Psoas muscle (tissue), 8 donors: ENCODE results near the gene HSPB7. TPM values are rescaled to one million over a fixed set of nuclear protein-coding genes. Genes with fewer than 3 reads are reported as not detected.
A peak's percentile ranks its signal among the peaks of the same experiment; 100 is the strongest.

Source experiments
- ATAC-seq, 4 donors: fragments of 200-7000 bp; cut with Tn5 transposase; one replicate each; pipeline ENCODE4 v1.9.1; 2020; ENCODE audit warnings: moderate library complexity in 3 of 4, mild to moderate bottlenecking in 2 of 4
- DNase-seq, 2 donors: peaks; one replicate each; pipeline ENCODE4 v3.0.0-alpha.2; 2020
- H3K27ac ChIP-seq: fragments of 200-600 bp; one replicate; pipeline ENCODE4 v1.8.0; 2022
- H3K27me3 ChIP-seq, 3 donors: fragments of 200-600 bp in 1 of 3; one replicate each; pipeline versions ENCODE4 v1.6.1 to v1.8.0; 2013 to 2022; ENCODE audit warnings: low read length in 2 of 3, mild to moderate bottlenecking in 2 of 3, moderate library complexity in 1 of 3; ENCODE audit not compliant: insufficient read depth in 3 of 3
- H3K36me3 ChIP-seq, 2 donors: fragments of 200-600 bp in 1 of 2; one replicate each; pipeline versions ENCODE4 v1.6.1 to v1.8.0; 2013 to 2022; ENCODE audit warnings: low read depth in 1 of 2, mild to moderate bottlenecking in 1 of 2, moderate library complexity in 1 of 2; ENCODE audit not compliant: insufficient read depth in 1 of 2
- H3K4me1 ChIP-seq: fragments of 200-600 bp; one replicate; pipeline ENCODE4 v1.8.0; 2022
- H3K4me3 ChIP-seq: fragments of 200-600 bp; one replicate; pipeline ENCODE4 v1.8.0; 2022; ENCODE audit warnings: mild to moderate bottlenecking
- H3K9me3 ChIP-seq: fragments of 200-600 bp; one replicate; pipeline ENCODE4 v1.8.0; 2022
- CTCF ChIP-seq: fragments of 200-600 bp; IDR thresholded peaks from one replicate; pipeline ENCODE4 v1.8.0; 2022; ENCODE audit warnings: antibody characterized with exemption
- WGBS, 3 donors: extraction: QIAGEN DNeasy Blood & Tissue Kit; methylation state at CpG; one replicate each; pipeline versions ENCODE4 v1.1.6 to v1.1.7; 2013; 5-methylcytosine and 5-hydroxymethylcytosine counted together
- intact Hi-C, 2 donors: fragments of 100-400 bp; cut with DNase I; formaldehyde crosslinking; loops; one replicate each; pipeline versions ENCODE4 v1.11.0 to v1.14.2; 2022
- polyA plus RNA-seq, 3 donors: library from polyadenylated mRNA; stranded (reverse); fragments of 200-250 nt; gene quantifications; one replicate each; pipeline ENCODE4 v1.2.3, GENCODE V29; 2013
- total RNA-seq, 4 donors: library from RNA; stranded (reverse); fragmentation: NEBNext Ultra II Directional in 2 of 4; extraction: Animal tissue kit (Norgen Biotek cat#: 25700) in 2 of 4; gene quantifications; one replicate each; pipeline versions ENCODE4 v1.2.1 to v1.2.4, GENCODE V29; 2021 to 2023
- donor health status: healthy with polysubstance abuse.
- donor health status: DM: no; HTN: no; CAD: no; lungs with moderate emphysema.
- donor health status: Bipolar disorder and iron deficiency.
- donor health status: healthy.
- donor health status: DM: yes; HTN: yes; CAD: no.
- donor health status: DM: no; HTN: no; CAD: no.
- donor health status: DM: no; HTN: no; CAD: no.
- donor health status: DM: yes; HTN: yes; CAD: no.

The HSPB7 gene
- total and polyA plus RNA-seq, 7 donors: 1,183 to 3,738 (median 2,156) TPM

GRCh38 chr1:16020325-16020724 lies 2.5 kb upstream of the HSPB7 start:
- TF ChIP-seq CTCF: no peak
- Histone ChIP-seq H3K36me3 (no peaks in the 10 kb centered on the region), H3K4me3 (no peak overlapping the region), H3K27ac (peak overlapping the region; percentile 100), H3K4me1 (peaks cover 32% of the 10 kb centered on the region), H3K27me3 (no peaks in the 10 kb centered on the region), H3K9me3 (no peaks in the 10 kb centered on the region)
- ATAC-seq (no peak), DNase-seq (peak; percentile 30 to 63)
- 53 to 72% (median 57%) methylated on average over 6 of the region's 6 CpGs for WGBS, 3 donors
- intact Hi-C loops: no loop called here

GRCh38 chr1:16019644-16020277 lies 1.9 kb upstream of the HSPB7 start:
- H3K4me1 ChIP-seq: peaks cover 38% of the 10 kb centered on the region

GRCh38 chr1:16018749-16019643 lies 1.2 kb upstream of the HSPB7 start:
- Histone ChIP-seq H3K27ac (peak overlapping the region; percentile 100), H3K36me3 (no peaks in the 10 kb centered on the region), H3K27me3 (no peaks in the 10 kb centered on the region), H3K4me1 (peaks cover 45% of the 10 kb centered on the region), H3K9me3 (no peaks in the 10 kb centered on the region), H3K4me3 (peak overlapping the region; percentile 84)
- peak; percentile 63 to 86 for DNase-seq
- WGBS, 3 donors: 29 to 39% (median 30%) methylated on average over 23 of the region's 23 CpGs
- TF ChIP-seq CTCF: no peak
- intact Hi-C loops: no loop called here
- peak; percentile 20 to 41 (median 29) for ATAC-seq

More at GRCh38 chr1:16019644-16020277, 1.9 kb upstream of the HSPB7 start:
- 12 to 38% (median 34%) methylated on average over 9 of the region's 9 CpGs for WGBS, 3 donors
- peak overlapping the region; percentile 100 for H3K27ac ChIP-seq
- H3K27me3 ChIP-seq: no peaks in the 10 kb centered on the region
- H3K9me3 ChIP-seq: no peaks in the 10 kb centered on the region
- peak overlapping the region; percentile 84 for H3K4me3 ChIP-seq
- ATAC-seq: peak; percentile 43 to 60 (median 49)
- H3K36me3 ChIP-seq: no peaks in the 10 kb centered on the region
- TF ChIP-seq CTCF: no peak
- intact Hi-C loops: no loop called here
- DNase-seq: peak; percentile 81 to 95

- Histone ChIP-seq H3K4me3 (peak overlapping the region; percentile 84), H3K27me3 (no peaks in the 10 kb centered on the region), H3K9me3 (no peaks in the 10 kb centered on the region), H3K36me3 (no peaks in the 10 kb centered on the region), H3K4me1 (peaks cover 52% of the 10 kb centered on the region), H3K27ac (peak overlapping the region; percentile 100)
- ATAC-seq (peak in 3 of 4 donors; percentile 1 to 4 (median 3)), DNase-seq (peak; percentile 37 to 71)
- TF ChIP-seq CTCF: no peak
- intact Hi-C loops: no loop called here
- 8 to 38% (median 13%) methylated on average over 4 of the region's 4 CpGs for WGBS, 3 donors
Measured at GRCh38 chr1:16018308-16018707, 465 bp upstream of the HSPB7 start.
